HG02798 (cell line): ENCODE data around the gene RNF167.
A peak's percentile ranks its signal among the peaks of the same experiment; 100 is the strongest.

Experiments used
- ATAC-seq: cut with Tn5 transposase; IDR thresholded peaks from one replicate; pipeline ENCODE4 v1.9.1; 2021; ENCODE audit warnings: mild to moderate bottlenecking; ENCODE audit not compliant: unreplicated experiment, poor library complexity

Gene RNF167

DNA sequence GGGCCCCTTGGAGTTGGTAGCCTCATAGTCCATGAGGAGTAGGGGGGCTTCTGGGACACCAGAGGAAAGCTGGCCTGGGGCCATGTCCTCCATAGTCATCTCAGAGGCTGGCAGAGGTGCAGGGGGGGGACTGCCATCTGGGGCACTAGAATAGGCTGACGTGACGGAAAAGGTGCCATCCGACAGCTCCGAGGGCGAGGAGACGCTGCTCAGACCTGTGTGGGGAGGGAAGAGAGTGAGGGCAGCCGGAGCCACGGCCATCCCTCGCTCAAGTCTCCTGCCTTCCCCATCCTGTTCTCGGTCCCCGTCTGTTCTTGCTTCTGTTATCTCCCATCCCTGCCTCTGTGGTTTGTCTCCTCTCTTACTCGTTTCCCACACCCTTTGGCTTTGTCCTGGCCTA, 32.3 kb downstream of the RNF167 start:
- no peak for ATAC-seq

DNA sequence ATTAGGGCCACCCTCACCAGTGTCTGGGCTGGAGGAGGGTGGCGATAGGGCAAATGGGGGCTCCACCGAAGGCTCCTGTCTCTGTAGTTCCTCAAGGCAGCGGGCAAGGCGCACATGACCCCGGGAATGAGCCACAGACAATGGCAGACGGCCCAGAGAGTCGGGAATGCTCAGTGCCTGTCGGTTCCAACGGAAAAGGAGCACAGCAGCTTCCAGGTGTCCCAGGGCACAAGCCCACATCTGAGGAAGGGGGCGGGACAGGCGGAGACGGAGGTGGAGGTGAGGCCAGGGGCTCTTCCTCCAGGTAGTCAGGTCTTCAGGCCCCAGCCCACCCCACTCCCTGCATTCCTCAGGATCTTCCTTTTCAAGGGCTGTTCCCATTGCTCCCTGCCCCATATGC, 32.7 kb downstream of the RNF167 start:
- no peak for ATAC-seq

DNA sequence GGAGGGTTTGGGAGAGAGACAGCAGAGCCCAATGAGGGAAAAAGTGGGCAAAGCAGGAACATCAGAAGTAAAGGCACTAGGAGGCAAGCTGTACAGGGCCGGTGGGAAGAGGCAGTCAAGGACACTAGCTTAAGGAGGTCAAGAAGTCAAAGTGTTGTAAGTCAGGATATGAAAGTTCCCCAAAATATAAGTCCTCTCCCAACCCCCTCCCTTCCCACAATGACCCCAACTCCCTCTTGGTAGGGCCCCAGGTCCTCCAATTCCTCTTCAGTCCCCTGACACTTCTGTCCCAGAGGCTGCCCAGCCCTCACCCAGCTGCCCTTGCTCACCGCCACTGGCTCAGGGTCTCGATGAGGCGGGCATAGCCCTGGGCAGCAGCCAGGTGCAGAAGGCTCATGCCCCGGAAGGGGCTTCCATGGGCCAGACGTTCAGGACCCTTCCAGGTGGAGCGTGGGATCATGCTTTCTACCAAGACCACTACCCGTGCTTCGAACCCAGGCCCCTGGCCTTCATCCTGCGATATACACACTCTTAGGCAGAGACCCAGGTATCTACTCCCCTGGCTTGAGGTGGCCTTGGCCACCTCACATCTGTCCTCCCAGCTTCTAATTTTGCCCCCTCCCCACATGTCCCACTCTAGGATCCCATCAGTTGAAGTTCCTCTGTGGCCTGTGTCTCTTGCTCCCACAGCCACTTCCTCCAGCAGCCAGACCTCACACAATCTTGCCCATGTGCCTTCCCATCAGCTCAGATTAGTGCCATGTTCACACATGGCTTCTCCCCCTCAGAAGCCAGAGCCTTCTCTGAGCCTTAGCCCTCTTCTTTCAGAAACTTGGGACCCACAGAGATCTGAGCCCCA, 33.4 kb downstream of the RNF167 start:
- ATAC-seq = no peak

DNA sequence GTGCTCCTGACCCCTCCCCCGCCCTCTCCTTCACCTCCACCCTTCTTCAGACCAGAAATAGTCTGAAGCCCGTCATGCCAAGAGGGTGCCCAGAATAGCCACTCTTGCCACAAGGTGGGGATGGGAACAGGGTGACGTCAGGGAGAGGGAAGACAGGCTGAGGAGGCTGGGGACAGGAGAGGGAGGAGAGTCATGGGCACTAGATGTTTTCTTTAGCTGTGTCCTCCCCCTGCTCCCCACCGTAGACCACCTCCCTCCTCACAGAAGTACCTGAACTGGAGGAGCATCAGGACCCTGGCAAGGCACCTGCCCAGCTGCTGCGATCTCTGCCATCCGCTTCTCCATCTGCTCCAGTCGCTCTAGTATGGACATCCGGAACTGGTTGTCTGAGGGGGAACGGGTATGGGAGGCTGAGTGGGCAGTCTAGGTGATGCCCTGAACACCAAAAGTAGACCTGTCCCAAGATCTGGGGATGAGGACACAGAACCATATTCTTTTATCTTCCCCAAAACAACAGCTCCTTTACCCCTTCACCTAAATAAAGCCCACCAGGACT, 34.1 kb downstream of the RNF167 start:
- no peak for ATAC-seq

DNA sequence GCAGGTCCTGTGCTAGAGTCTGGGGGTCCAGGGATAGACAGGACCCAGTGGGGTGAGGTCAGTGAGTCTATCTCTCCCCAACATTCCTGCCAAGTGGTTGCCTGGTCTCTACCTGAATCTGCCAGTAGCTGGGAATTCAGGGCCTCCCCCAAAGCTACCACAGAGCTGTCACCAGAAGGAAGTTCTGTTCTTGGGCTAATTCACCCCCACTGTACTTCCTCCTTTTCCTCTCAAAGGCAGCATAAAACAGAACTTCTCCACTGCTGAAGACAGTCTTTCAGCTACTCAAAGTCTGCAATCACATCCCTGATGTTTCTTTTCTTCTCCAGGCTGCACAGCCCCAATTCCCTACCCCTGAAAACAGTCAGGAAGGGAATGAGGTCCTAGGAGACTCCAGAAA, 38.7 kb downstream of the RNF167 start:
- ATAC-seq = no peak

DNA sequence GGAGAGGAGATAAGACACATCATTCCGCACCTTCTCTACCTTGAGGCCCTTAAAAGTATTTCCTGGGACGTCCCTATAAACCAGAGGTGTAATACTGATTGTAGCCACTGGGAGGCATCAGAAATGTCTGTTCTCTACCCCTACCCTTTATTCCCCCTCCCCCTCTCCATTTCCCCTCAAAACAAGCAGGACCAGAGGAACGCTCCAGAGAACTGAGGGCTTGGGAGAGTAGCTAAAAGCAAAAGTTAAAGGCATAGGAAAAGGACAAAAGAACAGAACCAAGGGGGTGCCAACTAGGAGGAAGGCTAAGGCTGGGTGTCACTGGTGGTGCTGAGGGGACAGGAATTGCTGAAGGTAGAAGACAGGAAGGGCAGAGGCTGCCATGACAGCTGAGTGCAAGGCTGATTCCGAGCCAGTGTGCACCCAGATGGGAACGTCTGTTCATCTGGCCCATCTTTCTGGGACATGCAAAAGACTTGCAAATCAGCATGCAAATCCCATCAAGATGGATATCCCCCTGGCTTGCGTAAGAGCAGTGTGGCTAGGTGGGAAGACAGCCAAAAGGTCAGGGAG, 40.7 kb downstream of the RNF167 start:
- no peak for ATAC-seq

DNA sequence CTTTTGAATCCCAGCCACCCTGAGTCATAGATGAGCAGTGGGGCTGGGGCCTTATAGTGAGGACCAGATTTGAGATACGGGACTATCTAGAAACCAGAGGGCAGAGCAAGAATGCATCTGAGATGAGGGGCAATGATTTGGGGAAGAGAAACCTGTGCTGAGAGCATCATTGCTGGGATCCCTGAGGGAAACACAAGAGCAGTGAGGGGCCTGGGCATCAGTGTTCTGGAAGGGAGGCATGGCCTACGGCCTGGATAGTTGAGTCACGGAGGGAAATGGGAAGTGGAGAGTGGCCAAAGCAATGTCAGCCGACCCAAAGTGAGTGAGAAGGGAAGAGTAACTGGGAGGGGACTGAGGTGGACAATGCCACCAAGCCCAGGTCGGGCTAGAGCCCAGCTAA, 42.2 kb downstream of the RNF167 start:
- ATAC-seq = no peak

DNA sequence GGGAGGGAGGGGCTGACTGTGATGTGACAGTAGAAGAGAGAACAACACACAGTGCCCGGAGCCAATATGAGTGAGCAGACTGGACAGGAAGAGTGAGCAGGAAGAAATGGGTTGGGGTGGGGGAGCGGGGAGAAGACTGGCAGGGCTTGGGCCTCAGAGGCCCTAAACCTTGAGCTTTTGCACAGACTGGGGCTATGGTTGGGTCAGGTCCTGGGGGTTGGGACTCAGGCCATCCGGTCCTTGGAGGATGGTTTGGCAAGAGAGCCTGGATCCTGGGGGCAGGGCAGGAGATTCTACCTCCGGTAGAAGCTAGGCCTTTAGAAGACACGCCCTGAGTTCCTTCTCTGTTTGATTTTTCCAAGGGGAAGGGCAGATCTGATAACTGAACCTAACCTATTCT, 46.3 kb downstream of the RNF167 start:
- ATAC-seq = no peak

DNA sequence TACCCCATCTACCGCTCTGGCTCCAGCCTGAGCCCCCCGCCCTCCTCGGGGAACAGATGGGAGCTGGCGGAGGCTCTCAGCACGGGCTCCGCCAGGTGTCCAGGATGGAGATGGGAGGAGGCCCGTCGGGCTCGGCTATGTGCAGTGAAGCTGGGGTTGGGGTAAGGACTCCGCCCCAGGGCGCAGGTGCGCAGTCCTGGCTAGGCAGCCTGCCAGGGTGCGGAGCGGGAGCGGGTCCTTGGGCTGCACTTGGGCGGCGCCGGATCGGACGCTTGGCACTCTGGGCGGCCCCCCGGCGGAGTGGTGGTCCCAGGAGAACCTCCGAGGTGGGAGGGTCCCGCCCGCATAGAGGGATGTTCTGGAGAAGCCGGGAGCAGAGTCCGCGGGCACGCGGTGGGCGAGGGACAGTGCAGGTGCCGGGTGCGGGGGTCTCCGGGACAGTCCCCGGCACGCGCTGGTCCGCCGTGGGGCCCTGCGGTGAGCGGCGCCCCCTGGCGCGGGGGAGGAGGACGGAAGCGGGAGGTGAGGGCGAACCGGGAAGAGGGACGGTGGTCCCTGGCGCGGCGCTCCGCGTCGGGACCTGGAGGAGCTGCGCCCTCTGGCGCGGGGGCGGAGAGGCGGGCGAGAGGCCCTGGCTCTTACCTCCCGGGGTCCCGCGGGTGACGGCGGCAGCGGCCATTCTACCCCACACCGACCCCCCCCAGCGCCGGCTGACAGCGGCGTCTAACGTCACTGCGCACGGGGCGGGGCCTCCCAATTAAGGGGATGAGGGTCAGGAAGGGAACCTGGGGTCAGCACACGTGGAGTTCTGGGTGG, 47.1 kb downstream of the RNF167 start, which contains the start of gene CAMTA2:
Gene CAMTA2, minus strand, starts transcription at position 725 of the 816 bp plus-strand sequence. CDS start 1,453 bp downstream, outside the sequence.
- peak; percentile 75 for ATAC-seq

DNA sequence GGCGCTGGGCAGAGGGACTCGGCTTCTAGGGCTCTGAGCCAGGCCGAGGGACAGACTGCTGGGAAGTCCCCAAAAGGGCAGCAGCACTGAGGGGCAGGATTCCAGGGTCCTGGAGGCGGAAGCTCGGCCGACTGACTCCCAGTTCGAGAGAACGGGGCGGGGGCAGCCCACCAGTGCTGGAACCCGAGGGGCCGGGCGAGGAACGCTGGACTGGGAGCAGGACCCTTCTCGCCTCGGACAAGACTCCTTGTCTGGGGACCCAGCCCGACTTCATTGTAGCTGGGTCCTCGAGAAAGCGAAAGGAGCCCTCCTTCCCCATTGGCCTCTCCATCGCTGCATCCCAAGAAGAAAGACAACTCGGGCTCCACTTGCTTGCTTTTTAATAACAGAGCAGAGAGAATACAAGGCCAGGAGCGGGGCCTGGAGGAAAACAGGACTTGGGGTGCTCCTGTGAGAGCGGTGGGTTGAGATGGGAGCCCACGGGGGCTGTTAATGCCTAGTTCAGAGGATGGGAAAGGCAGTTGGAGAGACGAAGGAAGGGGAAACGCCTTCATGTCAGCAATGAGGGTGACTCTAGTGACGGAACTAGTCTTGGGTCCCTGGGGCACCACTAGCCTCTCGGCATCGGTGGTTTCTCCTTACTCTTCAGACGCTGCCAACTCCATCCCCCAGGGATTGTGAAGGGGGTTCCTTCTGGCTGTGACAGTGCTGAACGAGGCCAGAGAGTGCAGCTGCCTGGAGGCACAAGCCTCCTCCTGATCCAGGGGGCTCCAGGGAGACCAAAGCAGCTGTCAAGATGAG, 47.9 kb downstream of the RNF167 start:
- no peak for ATAC-seq

DNA sequence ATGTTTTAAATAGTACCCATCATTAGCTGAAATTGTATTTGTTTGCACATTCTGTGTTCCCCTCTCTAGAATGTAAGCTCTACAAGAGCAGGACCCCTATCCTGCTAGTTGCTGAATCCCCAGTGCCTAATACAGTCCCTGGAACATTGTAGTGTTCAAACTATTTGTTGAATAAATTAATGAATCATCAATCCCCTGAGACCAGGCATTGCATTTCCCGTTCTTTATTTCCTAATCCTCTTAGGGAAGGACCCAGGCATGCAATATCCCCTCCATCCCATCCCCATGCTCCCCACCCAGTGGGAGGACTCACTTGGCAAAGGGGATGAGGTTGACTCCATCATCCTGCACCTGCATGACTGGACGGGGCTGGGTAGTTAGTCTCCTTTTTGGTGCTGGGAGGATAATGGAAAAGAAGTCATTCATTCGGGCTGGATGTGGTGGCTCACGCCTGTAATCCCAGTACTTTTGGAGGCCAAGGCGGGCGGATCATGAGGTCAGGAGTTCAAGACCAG, 54.1 kb downstream of the RNF167 start:
- no peak for ATAC-seq
